Measurements from ENCODE around the gene ZMAT5. TPM values are rescaled to one million over a fixed set of nuclear protein-coding genes. Genes with fewer than 3 reads are reported as not detected.
"Not testable (repeated sequence)": the region's sequence is repeated elsewhere in the genome, so short reads cannot be mapped to it uniquely, and the experiment has no call there.

Gene ZMAT5
- polyA plus RNA-seq, 5 donors, result 19.9 to 28.2 (median 21.9) TPM

GRCh38 chr22:29756341-29756740 lies 10.5 kb downstream of the ZMAT5 start:
- no peak for DNase-seq

- no peak for DNase-seq
These were observed 10.9 kb downstream of the ZMAT5 start for GRCh38 chr22:29755889-29756288.

- DNase-seq, result not testable (repeated sequence)
These were observed 12.0 kb downstream of the ZMAT5 start for GRCh38 chr22:29754658-29755395.

GRCh38 chr22:29753808-29754657 lies 12.8 kb downstream of the ZMAT5 start:
- no peak for DNase-seq

- no peak for DNase-seq
These were observed 15.1 kb downstream of the ZMAT5 start for GRCh38 chr22:29751669-29752068.

- no peak for DNase-seq
These were observed 16.0 kb downstream of the ZMAT5 start for GRCh38 chr22:29750559-29751538.

GRCh38 chr22:29750029-29750428 lies 16.8 kb downstream of the ZMAT5 start:
- no peak for DNase-seq

GRCh38 chr22:29748248-29748893 lies 18.4 kb downstream of the ZMAT5 start:
- DNase-seq, result no peak

GRCh38 chr22:29747832-29748231 lies 19.0 kb downstream of the ZMAT5 start:
- no peak for DNase-seq

- DNase-seq, result no peak
These were observed 21.9 kb downstream of the ZMAT5 start for GRCh38 chr22:29744902-29745301.

- no peak for DNase-seq
These were observed 24.5 kb downstream of the ZMAT5 start for GRCh38 chr22:29742326-29742725.

- DNase-seq, result no peak
These were observed 24.9 kb downstream of the ZMAT5 start for GRCh38 chr22:29741926-29742325.

GRCh38 chr22:29740216-29740615 lies 26.6 kb downstream of the ZMAT5 start:
- no peak for DNase-seq

GRCh38 chr22:29739346-29739875 lies 27.4 kb downstream of the ZMAT5 start:
- DNase-seq, result no peak

- no peak for DNase-seq
These were observed 28.5 kb downstream of the ZMAT5 start for GRCh38 chr22:29738118-29738815.

- DNase-seq, result peak in 1 of 2 donors; percentile 20
These were observed 29.3 kb downstream of the ZMAT5 start for GRCh38 chr22:29737251-29738117.

GRCh38 chr22:29735416-29735815 lies 31.4 kb downstream of the ZMAT5 start:
- DNase-seq, result no peak

GRCh38 chr22:29734838-29735237 lies 32.0 kb downstream of the ZMAT5 start:
- no peak for DNase-seq

GRCh38 chr22:29734406-29734805 lies 32.4 kb downstream of the ZMAT5 start:
- DNase-seq, result no peak

Measured in right lung (tissue), 5 donors.